ENCODE data around the gene SMIM21.

Gene SMIM21

GRCh38 chr18:75421656-75422055, 5.8 kb downstream of the SMIM21 start:
- no peak for DNase-seq

DNA sequence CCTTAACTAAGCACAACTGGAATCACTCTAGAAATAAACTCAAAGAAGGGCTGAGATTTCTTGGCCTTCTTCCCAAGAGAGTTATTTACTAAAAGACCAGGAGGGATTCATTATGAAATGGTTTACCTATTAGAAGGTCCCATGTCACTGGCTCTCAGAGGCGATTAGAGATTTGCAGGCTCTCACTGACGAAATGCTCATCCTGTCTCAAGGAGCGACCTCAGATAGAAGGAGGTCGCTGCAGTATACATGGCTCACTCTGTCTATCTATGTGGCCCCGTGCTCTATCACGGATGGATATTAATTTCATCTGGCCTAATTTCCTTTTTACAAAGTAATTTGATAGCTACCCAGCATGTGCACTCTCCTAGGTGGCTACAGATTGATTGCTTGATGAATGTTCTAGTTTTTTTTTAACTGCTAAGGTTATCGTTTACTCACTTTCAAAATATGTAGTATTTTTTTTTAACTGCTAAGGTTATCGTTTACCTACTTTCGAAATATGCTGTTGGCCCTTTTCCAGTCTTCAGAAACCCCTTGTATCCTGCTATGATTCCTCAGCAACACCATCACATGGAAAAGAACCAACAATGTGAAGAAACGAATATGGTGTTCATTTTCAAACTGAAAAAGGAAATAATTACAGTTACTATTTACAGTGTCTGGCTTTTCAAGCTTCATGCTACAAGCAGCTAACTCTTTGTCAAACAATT, 9.1 kb downstream of the SMIM21 start:
- no peak for DNase-seq

DNA sequence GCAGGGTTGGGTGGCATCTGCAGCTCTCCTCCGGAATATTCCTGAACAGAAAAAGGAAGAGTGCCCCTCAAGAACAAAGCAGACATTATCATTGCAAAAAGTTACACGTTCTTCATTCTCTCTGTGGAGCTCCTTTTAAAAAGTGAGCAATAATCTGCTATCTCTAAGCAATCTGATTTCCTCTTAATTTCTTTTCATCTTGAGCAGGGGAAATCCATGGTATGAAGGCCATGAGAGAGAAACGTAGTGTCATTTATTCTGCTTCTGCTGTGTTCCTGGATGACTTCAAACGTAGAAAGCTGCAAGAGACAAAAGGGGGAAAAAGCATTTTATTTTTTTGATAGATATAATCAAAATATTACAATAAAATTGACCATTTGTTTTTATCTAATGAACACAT, 16.9 kb downstream of the SMIM21 start:
- no peak for DNase-seq

GRCh38 chr18:75409806-75410205, 17.7 kb downstream of the SMIM21 start:
- no peak for DNase-seq

DNA sequence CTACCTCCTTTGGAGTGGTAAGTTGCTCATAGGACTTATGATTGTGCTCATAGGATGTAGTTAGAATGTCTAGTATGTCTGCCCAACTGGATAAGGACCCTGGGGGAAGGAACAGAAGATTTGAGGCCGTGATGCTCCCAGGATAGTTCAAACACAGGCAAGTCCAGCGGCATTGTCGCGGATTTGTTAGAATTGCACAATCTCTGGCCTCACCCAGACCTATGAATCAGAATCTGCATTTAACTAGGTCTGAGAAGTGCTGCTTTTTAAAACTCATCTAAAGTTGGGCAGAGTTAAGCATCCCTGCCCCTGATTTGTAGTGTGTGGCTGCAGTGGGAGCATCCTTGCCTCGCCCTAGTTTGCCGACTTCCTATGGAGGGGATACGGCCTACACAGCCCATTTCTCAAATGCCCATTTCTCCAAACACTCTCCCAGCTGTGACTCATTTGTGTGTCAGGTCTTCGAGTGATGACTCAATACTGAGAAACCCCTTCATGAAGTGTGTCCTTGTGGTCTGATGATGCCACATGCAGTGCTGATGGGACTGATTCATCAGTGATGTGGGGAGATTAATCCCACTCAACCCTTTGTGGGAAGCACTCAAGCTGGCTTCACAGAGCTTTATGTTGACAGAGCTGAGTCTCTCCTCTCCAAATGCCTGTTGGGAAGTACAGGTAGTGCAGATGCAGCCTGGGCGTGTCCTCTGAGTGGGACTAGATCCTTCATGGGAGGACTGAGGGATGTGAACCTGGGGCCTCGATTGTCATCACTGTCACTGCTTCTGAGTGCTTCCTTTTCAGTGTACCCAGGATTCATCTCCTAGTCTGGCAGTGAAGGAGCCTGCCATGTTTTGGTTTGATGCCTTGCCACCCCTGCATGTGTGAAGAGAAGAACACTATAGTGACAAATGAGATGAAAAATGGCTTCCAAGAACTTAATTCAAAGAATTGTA, 18.7 kb downstream of the SMIM21 start:
- no peak for DNase-seq

GRCh38 chr18:75407468-75408437, 19.8 kb downstream of the SMIM21 start:
- DNase-seq, result no peak

- DNase-seq, result no peak
Measured at GRCh38 chr18:75406491-75407445, 20.7 kb downstream of the SMIM21 start.

GRCh38 chr18:75405351-75405750, 22.2 kb downstream of the SMIM21 start:
- DNase-seq, result no peak

DNA sequence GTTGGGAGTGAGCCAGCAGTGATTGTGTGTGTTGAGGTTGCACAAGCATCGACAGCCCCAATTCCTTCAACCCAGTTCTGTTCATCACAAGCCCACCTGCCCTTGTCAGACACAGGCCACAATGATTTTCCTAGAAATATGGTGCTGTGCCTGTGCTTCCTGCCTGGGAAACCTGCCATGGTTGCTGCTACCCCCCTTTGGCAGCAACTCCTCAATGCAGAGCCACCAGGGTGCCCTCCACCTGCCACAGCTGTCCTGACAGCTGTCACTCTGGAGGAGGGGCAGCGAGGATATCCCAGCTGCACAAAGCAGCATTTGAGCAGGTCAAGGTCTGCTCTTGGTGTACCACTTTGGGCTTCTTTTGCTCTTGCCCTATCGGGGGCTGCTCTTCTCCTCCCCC, 27.1 kb downstream of the SMIM21 start:
- no peak for DNase-seq

- no peak for DNase-seq
Measured at GRCh38 chr18:75395137-75395536, 32.4 kb downstream of the SMIM21 start.

DNA sequence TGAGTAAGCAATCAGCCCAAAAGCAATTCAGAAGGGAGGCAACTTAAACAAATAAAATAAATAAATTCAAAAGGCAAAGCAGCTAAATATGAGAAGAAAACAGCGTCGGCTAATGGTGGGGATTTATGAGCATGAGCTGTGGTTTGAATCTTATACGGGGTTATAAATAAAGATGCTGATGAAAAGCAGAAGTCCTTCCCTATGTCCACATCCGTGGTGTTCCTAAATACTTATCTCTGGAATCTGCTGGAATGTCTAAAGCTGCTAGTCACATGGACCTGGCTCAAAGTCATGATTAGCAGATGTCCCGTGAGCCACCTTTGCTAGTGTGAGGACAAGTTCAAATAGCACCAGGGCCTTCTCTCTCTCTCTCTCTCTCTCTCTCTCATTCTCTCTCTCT, 33.8 kb downstream of the SMIM21 start:
- DNase-seq, result no peak

GRCh38 chr18:75392226-75392578, 35.3 kb downstream of the SMIM21 start:
- no peak for DNase-seq

DNA sequence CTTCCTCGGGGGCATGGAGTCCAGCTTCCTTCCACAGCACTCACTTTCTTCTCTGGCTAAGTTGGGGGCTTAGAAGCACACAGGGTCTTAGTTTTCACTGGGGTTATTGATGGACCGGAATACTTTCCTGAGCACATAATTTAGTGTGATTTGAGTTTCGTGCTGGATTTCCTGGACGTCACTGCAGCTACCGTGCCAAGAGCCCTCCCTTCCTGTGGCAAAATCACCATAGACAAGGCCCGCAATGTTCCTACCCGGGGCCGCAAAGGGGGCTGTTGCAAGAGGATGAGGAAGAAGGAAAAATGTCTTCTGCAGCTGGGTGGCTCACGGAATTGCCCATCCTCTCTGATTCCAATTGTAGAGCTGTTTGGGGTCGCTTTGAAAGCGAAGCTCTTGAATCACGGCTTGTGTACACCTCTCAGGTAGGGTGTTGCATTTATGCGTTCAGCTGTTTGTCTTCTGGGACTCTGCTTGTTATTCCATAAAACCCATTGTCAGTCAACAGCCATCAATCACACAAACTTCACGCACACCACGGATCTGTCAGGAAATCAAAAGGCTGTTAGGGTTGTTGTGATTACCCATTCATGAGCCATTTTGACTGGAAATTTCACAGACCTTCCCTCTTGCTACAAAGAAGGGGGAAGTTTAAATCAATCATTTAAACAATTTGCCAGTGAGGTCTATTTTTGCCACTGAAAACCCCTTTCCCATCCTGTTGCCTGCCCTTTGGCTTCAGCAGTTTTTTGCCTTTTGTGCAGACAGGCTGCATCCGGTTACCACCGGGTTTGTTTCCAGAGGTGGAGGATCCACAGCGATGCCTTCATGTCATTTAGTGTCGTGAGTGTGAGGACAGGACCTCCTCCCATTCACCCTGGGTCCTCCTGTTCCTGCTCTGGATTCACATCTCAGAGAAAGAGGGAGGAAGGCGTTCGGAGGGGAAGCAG, 36.0 kb downstream of the SMIM21 start:
- DNase-seq, result no peak

- DNase-seq, result no peak
Measured at GRCh38 chr18:75390854-75391253, 36.6 kb downstream of the SMIM21 start.

GRCh38 chr18:75384144-75384543, 43.4 kb downstream of the SMIM21 start:
- DNase-seq, result no peak

- no peak for DNase-seq
Measured at GRCh38 chr18:75378376-75379315, 48.9 kb downstream of the SMIM21 start.

DNA sequence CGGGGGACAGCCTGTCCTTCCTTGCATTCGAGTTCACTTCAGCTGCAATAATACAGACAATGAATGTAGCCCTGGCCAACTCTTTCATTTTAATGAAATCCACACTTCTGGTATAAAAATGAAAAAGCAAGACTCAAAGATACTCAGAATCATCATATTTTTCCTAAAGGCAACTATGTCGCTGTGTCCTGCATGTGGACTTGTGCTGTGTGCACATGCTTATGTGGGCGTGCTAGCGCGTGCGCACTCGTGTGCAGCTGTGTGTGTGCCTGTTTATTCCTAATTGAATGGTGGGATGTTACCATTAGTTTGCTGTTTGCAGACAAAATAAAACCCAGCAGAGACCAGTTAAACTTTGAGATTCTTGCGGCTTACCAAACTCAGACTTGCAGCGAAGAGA, 49.6 kb downstream of the SMIM21 start:
- DNase-seq, result no peak

GRCh38 chr18:75377258-75377657, 50.2 kb downstream of the SMIM21 start:
- DNase-seq, result no peak

GRCh38 chr18:75376004-75376403, 51.5 kb downstream of the SMIM21 start:
- DNase-seq, result no peak

Measured in AML-193 (cell line).